CD4-positive, alpha-beta T cell treated with Interleukin-12 subunit alpha and Interleukin-12 subunit beta, for 1 hour (primary cell): ENCODE data around the gene NOP14.

ENCODE experiments used
- DNase-seq: peaks from one replicate; pipeline ENCODE4 v3.0.0-alpha.2; 2020

Gene NOP14

GRCh38 chr4:2908686-2909085 is 54.5 kb downstream of the NOP14 start:
- no peak for DNase-seq

DNA sequence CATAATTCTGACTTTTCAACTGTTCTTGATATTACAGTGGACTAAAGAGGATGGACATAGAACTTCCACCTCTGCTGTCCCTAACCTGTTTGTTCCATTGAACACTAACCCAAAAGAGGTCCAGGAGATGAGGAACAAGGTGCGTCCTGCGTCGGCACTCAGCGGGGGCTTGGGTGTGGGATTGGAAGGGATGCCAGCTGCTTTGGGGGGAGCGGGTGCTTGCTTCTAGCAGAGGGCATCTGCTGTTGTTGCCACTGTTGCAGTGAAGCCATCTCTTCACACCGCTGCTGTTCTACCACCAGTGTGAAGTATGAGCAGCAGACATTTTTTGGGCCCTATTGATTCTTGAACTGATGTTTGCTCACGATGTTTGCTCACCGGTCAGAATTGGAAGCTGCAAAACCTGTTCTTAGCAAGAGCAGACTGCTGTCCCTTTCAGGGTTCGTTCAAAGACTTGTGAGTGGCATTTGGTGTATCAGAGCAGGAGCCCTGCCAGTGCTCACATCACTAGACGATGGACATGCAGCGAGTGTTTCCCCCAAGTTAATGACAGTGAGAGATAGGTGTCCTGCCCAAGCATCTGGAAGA is 55.4 kb downstream of the NOP14 start:
- no peak for DNase-seq

- DNase-seq: no peak
These were observed 56.0 kb downstream of the NOP14 start for GRCh38 chr4:2907226-2907625.

- DNase-seq: no peak
These were observed 57.0 kb downstream of the NOP14 start for GRCh38 chr4:2906218-2906617.

DNA sequence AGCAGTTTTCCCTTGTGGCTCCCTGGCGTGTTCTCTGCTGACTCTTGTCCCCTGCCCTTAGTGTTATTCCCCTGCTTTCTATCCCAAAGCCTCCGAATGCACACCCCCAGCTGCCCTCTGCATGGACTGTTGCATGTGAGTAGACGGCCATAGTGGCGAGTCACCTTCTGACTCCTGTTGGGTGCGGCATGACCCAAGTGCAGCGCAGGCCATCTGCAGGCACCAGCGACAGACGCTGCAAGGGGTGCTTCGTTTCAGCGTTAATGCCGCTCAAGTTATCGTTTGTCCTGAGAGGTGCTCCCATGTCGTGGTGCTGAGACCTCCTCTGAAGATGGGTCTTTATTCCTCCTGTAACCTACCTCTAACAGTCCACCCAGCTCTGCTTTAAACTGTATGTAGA is 57.7 kb downstream of the NOP14 start:
- DNase-seq: no peak

DNA sequence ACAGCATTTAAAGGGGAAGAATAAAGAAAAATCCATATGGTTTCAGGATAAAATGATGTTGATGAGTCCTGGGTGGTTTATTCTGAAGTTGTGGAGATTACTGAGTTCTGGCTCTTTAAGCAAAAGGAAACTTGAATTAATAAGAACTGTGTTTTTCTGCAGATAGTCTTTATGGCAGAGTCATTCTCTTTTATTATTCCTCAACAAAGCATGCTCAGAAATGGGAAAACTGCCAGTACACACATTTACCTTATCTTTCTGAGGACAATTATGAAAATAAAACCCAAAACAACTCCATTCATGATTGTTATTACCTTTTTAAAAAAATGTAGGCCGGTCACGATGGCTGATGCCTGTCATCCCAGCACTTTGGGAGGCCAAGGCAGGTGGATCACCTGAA is 61.1 kb downstream of the NOP14 start:
- no peak for DNase-seq

DNA sequence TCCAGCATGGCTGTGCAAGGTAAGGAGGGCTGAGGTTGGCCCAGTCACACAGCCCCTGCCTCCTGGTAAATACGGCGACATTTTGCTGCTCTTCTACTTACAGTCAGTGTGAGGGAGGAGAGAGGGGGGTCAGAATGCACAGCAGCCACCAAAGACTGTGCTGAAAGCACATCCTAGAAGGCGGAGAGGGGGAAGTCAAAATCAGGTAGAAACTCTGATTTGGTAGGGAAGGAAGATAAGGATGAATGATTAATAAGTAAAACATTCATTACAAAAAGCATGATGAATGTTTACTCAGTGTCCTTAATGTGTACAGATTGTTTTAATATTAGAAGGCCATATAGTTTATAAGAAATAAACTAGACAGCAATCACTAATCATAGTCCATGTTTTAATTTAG is 62.0 kb downstream of the NOP14 start:
- no peak for DNase-seq

DNA sequence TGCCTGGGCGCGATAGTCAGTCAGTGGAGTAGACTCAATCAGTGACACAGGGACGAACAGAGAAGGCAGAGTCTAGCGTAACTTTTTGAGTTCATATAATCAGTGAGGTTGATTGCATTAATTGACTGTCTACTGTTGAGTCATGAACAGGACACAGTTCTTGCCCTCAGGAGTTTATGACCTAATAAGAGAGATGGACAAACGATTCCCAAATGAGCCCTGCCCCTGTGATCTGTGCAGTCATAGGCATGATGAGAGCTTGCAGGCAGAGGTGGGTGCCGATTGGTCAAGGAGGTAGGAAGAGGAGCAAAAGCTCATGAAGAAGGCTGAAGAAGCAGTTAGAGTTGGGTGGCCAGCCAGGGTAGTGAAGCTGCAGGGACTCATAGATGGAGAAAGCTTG is 62.5 kb downstream of the NOP14 start:
- DNase-seq: no peak

GRCh38 chr4:2898001-2898400 is 65.2 kb downstream of the NOP14 start:
- no peak for DNase-seq

DNA sequence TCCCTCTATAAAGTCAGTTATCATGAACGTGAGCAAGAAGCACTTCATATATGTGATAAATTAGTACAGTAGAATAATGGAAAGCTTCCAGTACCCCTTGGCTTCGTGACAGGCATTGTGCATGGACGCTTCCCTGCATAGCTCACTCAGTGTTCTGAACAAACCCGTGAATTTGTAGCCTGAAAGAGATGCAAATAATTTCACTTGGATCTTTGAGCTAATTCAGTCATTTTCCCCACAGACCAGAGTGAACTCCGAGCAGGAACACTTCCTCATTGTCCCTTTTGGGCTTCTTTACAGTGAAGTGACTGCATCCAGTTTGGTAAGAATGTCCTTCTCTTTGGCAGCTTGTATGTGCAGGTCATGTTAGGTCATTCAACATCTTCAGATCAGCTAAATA is 69.4 kb downstream of the NOP14 start:
- DNase-seq: no peak

DNA sequence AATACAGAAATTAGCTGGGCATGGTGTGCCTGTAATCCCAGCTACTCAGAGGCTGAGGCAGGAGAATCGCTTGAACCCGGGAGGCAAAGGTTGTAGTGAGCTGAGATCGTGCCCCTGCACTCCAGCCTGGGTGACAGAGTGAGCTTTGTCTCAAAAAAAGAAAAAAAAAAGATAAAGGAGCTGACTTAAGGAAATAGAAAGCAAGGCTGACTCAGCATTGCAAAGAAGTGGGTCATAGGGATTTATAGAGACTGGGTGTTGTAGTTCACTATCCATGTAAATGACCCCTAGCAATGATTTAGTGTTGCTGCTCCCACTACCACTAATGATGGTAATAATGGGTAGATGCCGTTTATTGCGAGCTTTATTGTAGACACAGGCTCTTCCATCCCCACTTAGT is 71.9 kb downstream of the NOP14 start:
- no peak for DNase-seq

DNA sequence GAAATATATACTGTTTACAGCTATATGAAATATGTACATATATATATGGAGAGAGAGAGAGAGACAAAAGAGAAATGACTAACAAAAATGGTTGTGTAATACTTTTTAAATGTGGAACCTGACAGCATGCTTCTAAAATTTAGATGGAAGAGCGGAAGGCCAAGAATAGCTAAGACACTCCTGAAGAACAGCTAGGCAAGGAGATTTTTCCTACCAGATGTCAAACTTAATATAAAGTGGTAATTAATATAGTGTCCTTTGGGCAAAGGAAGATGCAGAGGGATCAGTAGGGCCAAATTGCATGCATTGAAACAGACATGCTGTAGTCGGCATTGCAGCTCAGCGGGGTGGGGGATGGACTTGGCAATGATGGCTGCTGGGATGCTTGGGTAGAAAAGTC is 74.3 kb downstream of the NOP14 start:
- no peak for DNase-seq
